Bronchial epithelial cell (primary cell): ENCODE results near the gene UTF1. TPM values are rescaled to one million over a fixed set of nuclear protein-coding genes. Genes with fewer than 3 reads are reported as not detected.
"Not testable (repeated sequence)": the region's sequence is repeated elsewhere in the genome, so short reads cannot be mapped to it uniquely, and the experiment has no call there.

Experiments used
- DNase-seq: peaks from one replicate; pipeline ENCODE4 v3.0.0-alpha.2; 2010; ENCODE audit warnings: low read depth
- FAIRE-seq: peaks from 2 replicates; lab custom pipeline; 2011; peaks lifted over from hg19 to GRCh38; lab: Jason Lieb, UNC
- H3K27me3 ChIP-seq: 2 replicates; pipeline ENCODE4 v1.5.1; 2011; ENCODE audit warnings: low read length; ENCODE audit not compliant: control insufficient read depth, insufficient read depth
- H3K36me3 ChIP-seq: 2 replicates; pipeline ENCODE4 v1.5.1; 2011; ENCODE audit warnings: low read length; ENCODE audit not compliant: control insufficient read depth, insufficient read depth
- H3K4me3 ChIP-seq: 2 replicates; pipeline ENCODE4 v1.5.1; 2011; ENCODE audit warnings: mild to moderate bottlenecking, low read depth, low read length, control low read depth
- total RNA-seq: library from RNA; depleted of rRNA; stranded (reverse); fragments of >200 nt; gene quantifications from 2 replicates; pipeline ENCODE4 v1.2.1, GENCODE V29; 2014
- TF ChIP-seq, protein P1 (sequence below): IDR thresholded peaks from 2 replicates; pipeline ENCODE4 v1.5.1; 2011; ENCODE audit warnings: mild to moderate bottlenecking, moderate library complexity, low read length, control low read depth, inconsistent platforms; ENCODE audit not compliant: insufficient read depth, severe bottlenecking

The UTF1 gene
- total RNA-seq, 1 donor from 2014 or later = not detected

- TF ChIP-seq, protein P1, sequence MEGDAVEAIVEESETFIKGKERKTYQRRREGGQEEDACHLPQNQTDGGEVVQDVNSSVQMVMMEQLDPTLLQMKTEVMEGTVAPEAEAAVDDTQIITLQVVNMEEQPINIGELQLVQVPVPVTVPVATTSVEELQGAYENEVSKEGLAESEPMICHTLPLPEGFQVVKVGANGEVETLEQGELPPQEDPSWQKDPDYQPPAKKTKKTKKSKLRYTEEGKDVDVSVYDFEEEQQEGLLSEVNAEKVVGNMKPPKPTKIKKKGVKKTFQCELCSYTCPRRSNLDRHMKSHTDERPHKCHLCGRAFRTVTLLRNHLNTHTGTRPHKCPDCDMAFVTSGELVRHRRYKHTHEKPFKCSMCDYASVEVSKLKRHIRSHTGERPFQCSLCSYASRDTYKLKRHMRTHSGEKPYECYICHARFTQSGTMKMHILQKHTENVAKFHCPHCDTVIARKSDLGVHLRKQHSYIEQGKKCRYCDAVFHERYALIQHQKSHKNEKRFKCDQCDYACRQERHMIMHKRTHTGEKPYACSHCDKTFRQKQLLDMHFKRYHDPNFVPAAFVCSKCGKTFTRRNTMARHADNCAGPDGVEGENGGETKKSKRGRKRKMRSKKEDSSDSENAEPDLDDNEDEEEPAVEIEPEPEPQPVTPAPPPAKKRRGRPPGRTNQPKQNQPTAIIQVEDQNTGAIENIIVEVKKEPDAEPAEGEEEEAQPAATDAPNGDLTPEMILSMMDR = no peak
- DNase-seq (no peak), FAIRE-seq (no peak)
- Histone ChIP-seq H3K27me3 (peaks cover 21% of the 10 kb centered on the region), H3K36me3 (no peaks in the 10 kb centered on the region), H3K4me3 (no peak overlapping the region)
These were observed 563 bp upstream of the UTF1 start for GRCh38 chr10:133229265-133230043.

DNA sequence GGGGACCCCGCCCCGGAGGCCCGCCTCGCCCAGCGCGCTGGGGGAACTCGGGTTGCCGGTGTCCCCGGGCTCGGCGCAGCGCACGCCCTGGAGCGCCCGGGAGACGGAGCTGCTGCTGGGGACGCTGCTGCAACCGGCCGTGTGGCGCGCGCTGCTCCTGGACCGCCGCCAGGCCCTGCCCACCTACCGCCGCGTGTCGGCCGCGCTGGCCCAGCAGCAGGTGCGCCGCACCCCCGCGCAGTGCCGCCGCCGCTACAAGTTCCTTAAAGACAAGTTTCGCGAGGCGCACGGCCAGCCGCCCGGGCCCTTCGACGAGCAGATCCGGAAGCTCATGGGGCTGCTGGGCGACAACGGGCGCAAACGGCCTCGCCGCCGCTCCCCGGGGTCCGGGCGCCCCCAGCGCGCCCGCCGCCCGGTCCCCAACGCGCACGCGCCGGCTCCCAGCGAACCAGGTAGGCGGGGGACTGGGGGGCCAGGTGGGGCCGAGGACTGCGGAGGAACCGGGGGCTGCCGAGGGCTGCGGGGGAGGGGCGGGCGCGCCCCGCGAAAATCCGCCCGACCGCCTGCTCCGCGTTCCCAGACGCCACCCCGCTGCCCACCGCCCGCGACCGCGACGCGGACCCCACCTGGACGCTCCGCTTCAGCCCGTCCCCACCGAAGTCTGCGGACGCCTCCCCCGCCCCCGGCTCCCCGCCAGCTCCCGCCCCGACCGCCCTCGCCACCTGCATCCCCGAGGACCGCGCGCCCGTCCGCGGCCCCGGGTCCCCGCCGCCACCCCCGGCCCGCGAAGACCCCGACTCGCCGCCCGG is 574 bp downstream of the UTF1 start:
- Histone ChIP-seq H3K36me3 (no peaks in the 10 kb centered on the region), H3K4me3 (no peak overlapping the region), H3K27me3 (peaks cover 23% of the 10 kb centered on the region)
- FAIRE-seq (no peak), DNase-seq (no peak)
- TF ChIP-seq, protein P1 = no peak

- H3K36me3 ChIP-seq = no peaks in the 10 kb centered on the region
- no peak overlapping the region for H3K4me3 ChIP-seq
- DNase-seq = no peak
- TF ChIP-seq, protein P1 = no peak
- H3K27me3 ChIP-seq = peaks cover 27% of the 10 kb centered on the region
- no peak for FAIRE-seq
These were observed 1.4 kb downstream of the UTF1 start for GRCh38 chr10:133231244-133231945.

GRCh38 chr10:133231946-133232574 is 2.0 kb downstream of the UTF1 start:
- Histone ChIP-seq H3K36me3 (no peaks in the 10 kb centered on the region), H3K4me3 (no peak overlapping the region), H3K27me3 (peaks cover 30% of the 10 kb centered on the region)
- TF ChIP-seq, protein P1 = no peak
- FAIRE-seq (no peak), DNase-seq (no peak)

GRCh38 chr10:133234796-133235195 is 4.8 kb downstream of the UTF1 start:
- DNase-seq, FAIRE-seq: not testable (repeated sequence)
- H3K27me3 ChIP-seq = peaks cover 38% of the 10 kb centered on the region

More at GRCh38 chr10:133234796-133235195, 4.8 kb downstream of the UTF1 start:
- not testable (repeated sequence) for H3K36me3 ChIP-seq, H3K4me3 ChIP-seq
